VCaP (cell line): ENCODE data around the gene SRD5A2.

Experiments used
- H3K27ac ChIP-seq: fragments of 450-650 bp; 2 replicates; pipeline ENCODE4 v1.5.1; 2017
- CTCF ChIP-seq: fragments of 450-650 bp; conservative IDR thresholded peaks from 2 replicates; pipeline ENCODE4 v1.5.1; 2017; ENCODE audit warnings: mild to moderate bottlenecking, moderate library complexity

SRD5A2 gene, protein sequence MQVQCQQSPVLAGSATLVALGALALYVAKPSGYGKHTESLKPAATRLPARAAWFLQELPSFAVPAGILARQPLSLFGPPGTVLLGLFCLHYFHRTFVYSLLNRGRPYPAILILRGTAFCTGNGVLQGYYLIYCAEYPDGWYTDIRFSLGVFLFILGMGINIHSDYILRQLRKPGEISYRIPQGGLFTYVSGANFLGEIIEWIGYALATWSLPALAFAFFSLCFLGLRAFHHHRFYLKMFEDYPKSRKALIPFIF

GRCh38 chr2:31580321-31581117 lies at the start of gene SRD5A2:
TSS of gene SRD5A2 (minus strand) at chr2:31580938. CDS start at chr2:31580900, 38 bp downstream.
- no peak for TF ChIP-seq CTCF
- no peak within 1 kb of the TSS for H3K27ac ChIP-seq

- no peak overlapping the region for H3K27ac ChIP-seq
- TF ChIP-seq CTCF, result no peak
These were observed 25.8 kb upstream of the SRD5A2 start for GRCh38 chr2:31606509-31606908.

DNA sequence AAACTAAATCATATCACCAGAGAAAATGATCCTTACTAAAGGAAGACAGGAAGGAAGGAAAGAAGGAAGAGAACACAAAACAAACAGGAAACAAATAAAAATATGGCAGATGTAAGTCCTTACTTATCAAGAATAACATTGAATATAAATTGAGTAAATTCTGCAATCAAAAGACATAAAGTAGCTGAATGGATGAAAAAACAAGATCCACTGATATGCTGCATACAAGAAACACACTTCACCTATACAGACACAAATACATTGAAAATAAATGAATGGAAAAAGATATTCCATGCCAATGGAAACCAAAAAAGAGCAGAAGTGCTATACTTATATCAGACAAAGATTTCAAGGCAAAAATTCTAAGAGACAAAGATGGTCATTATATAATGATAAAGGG lies 18.0 kb upstream of the SRD5A2 start:
- H3K27ac ChIP-seq, result no peak overlapping the region
- no peak for TF ChIP-seq CTCF

- TF ChIP-seq CTCF, result no peak
- H3K27ac ChIP-seq, result no peak overlapping the region
These were observed 5.5 kb upstream of the SRD5A2 start for GRCh38 chr2:31586230-31586629.

- no peak overlapping the region for H3K27ac ChIP-seq
- no peak for TF ChIP-seq CTCF
These were observed 522 bp upstream of the SRD5A2 start for GRCh38 chr2:31581124-31581795.

GRCh38 chr2:31579996-31580320 lies 780 bp downstream of the SRD5A2 start:
- TF ChIP-seq CTCF, result no peak
- H3K27ac ChIP-seq, result no peak overlapping the region

- no peak overlapping the region for H3K27ac ChIP-seq
- no peak for TF ChIP-seq CTCF
These were observed 2.4 kb downstream of the SRD5A2 start for GRCh38 chr2:31578316-31578715.
